Astrocyte (in vitro differentiated cells and primary cell): Measurements from ENCODE around the gene CENPVL2. TPM values are rescaled to one million over a fixed set of nuclear protein-coding genes. Genes with fewer than 3 reads are reported as not detected.
"Not testable (repeated sequence)": the region's sequence is repeated elsewhere in the genome, so short reads cannot be mapped to it uniquely, and the experiment has no call there.

ENCODE experiments used
- DNase-seq: peaks from one replicate; pipeline ENCODE4 v3.0.0-alpha.2; 2010; ENCODE audit warnings: low read depth
- FAIRE-seq: peaks from 2 replicates; lab custom pipeline; 2011; peaks lifted over from hg19 to GRCh38; lab: Jason Lieb, UNC
- H2AFZ ChIP-seq: 2 replicates; pipeline ENCODE4 v1.6.0; 2012; ENCODE audit warnings: low read depth, low read length, inconsistent platforms
- H3K27ac ChIP-seq: 2 replicates; pipeline ENCODE4 v1.5.1; 2011; ENCODE audit warnings: low read depth, low read length, inconsistent platforms
- H3K27me3 ChIP-seq: 2 replicates; pipeline ENCODE4 v1.6.0; 2011; ENCODE audit warnings: low read length, inconsistent platforms; ENCODE audit not compliant: insufficient read depth
- H3K36me3 ChIP-seq: 2 replicates; pipeline ENCODE4 v1.5.1; 2011; ENCODE audit warnings: low read length, inconsistent platforms; ENCODE audit not compliant: insufficient read depth
- H3K4me1 ChIP-seq: 2 replicates; pipeline ENCODE4 v1.5.1; 2011; ENCODE audit warnings: low read length, inconsistent platforms; ENCODE audit not compliant: insufficient read depth
- H3K4me2 ChIP-seq: 2 replicates; pipeline ENCODE4 v1.6.0; 2012; ENCODE audit warnings: low read length, inconsistent platforms
- H3K4me3 ChIP-seq: 2 replicates; pipeline ENCODE4 v1.5.1; 2011; ENCODE audit warnings: low read depth, mild to moderate bottlenecking, low read length, inconsistent platforms; ENCODE audit not compliant: insufficient read depth
- H3K79me2 ChIP-seq: 2 replicates; pipeline ENCODE4 v1.6.0; 2012; ENCODE audit warnings: mild to moderate bottlenecking, low read length, inconsistent platforms; ENCODE audit not compliant: insufficient read depth
- H3K9ac ChIP-seq: 2 replicates; pipeline ENCODE4 v1.6.0; 2012; ENCODE audit warnings: mild to moderate bottlenecking, low read length, inconsistent platforms
- H3K9me3 ChIP-seq: 2 replicates; pipeline ENCODE4 v1.5.1; 2012; ENCODE audit warnings: low read depth, mild to moderate bottlenecking, low read length, inconsistent platforms; ENCODE audit not compliant: insufficient read depth
- H4K20me1 ChIP-seq: 2 replicates; pipeline ENCODE4 v1.6.0; 2012; ENCODE audit warnings: low read length, inconsistent platforms; ENCODE audit not compliant: insufficient read depth
- H3K27ac Mint-ChIP-seq: one replicate; pipeline ENCODE4 v1.8.0; 2021; ENCODE audit warnings: mild to moderate bottlenecking, mixed read lengths; ENCODE audit not compliant: unreplicated experiment
- H3K27me3 Mint-ChIP-seq: one replicate; pipeline ENCODE4 v1.8.0; 2021; ENCODE audit warnings: low read depth, mixed read lengths; ENCODE audit not compliant: unreplicated experiment
- H3K36me3 Mint-ChIP-seq: one replicate; pipeline ENCODE4 v1.8.0; 2021; ENCODE audit warnings: low read depth, mixed read lengths; ENCODE audit not compliant: unreplicated experiment
- H3K4me1 Mint-ChIP-seq: one replicate; pipeline ENCODE4 v1.8.0; 2021; ENCODE audit warnings: low read depth, mixed read lengths; ENCODE audit not compliant: unreplicated experiment
- H3K4me3 Mint-ChIP-seq: one replicate; pipeline ENCODE4 v1.8.0; 2021; ENCODE audit warnings: mild to moderate bottlenecking, moderate library complexity, mixed read lengths; ENCODE audit not compliant: unreplicated experiment
- H3K9me3 Mint-ChIP-seq: one replicate; pipeline ENCODE4 v1.8.0; 2021; ENCODE audit warnings: mild to moderate bottlenecking, mixed read lengths; ENCODE audit not compliant: unreplicated experiment
- CTCF ChIP-seq: IDR thresholded peaks from 2 replicates; pipeline ENCODE4 v1.5.1; 2011; ENCODE audit warnings: low read depth, mild to moderate bottlenecking, inconsistent platforms, low read length, moderate library complexity; ENCODE audit not compliant: insufficient read depth
- EZH2 ChIP-seq: IDR thresholded peaks from 2 replicates; pipeline ENCODE4 v1.6.1; 2012; ENCODE audit warnings: mild to moderate bottlenecking, low read length, inconsistent platforms; ENCODE audit not compliant: insufficient read depth
- total RNA-seq: library from RNA; stranded (reverse); gene quantifications from 2 replicates; pipeline ENCODE4 v1.2.1, GENCODE V29; 2021

CENPVL2 gene
- total RNA-seq, 1 donor from 2014 or later: 0.25 TPM

- Histone ChIP-seq H3K4me3 (no peak overlapping the region), H4K20me1 (no peaks in the 10 kb centered on the region), H3K79me2 (no peaks in the 10 kb centered on the region), H3K9ac (no peak overlapping the region), H3K4me1 (no peaks in the 10 kb centered on the region), H2AFZ (no peak overlapping the region), H3K4me2 (no peak overlapping the region), H3K27me3 (peaks cover 2% of the 10 kb centered on the region), H3K9me3 (no peaks in the 10 kb centered on the region), H3K27ac (no peak overlapping the region), H3K36me3 (no peaks in the 10 kb centered on the region)
- Mint-ChIP-seq H3K4me3 (no peak overlapping the region), H3K4me1 (no peaks in the 10 kb centered on the region), H3K27ac (no peak overlapping the region), H3K36me3 (no peaks in the 10 kb centered on the region), H3K27me3 (peaks cover 7% of the 10 kb centered on the region), H3K9me3 (no peaks in the 10 kb centered on the region)
- DNase-seq: no peak
- no peak for FAIRE-seq
- TF ChIP-seq CTCF: no peak
- no peak for TF ChIP-seq EZH2
Observed at GRCh38 chrX:51697397-51697796, 14.8 kb upstream of the CENPVL2 start.

GRCh38 chrX:51694254-51694653, 11.6 kb upstream of the CENPVL2 start:
- no peaks in the 10 kb centered on the region for H3K4me1 Mint-ChIP-seq
- no peak for FAIRE-seq
- TF ChIP-seq EZH2 (no peak), CTCF (no peak)
- H3K27ac ChIP-seq: no peak overlapping the region
- H3K27ac Mint-ChIP-seq: no peak overlapping the region
- no peaks in the 10 kb centered on the region for H3K9me3 Mint-ChIP-seq
- no peak overlapping the region for H3K9ac ChIP-seq
- DNase-seq: no peak
- no peaks in the 10 kb centered on the region for H3K9me3 ChIP-seq
- no peaks in the 10 kb centered on the region for H3K36me3 ChIP-seq
- H3K79me2 ChIP-seq: no peaks in the 10 kb centered on the region
- H2AFZ ChIP-seq: no peak overlapping the region
- no peak overlapping the region for H3K4me2 ChIP-seq
- H3K4me3 ChIP-seq: no peak overlapping the region
- no peaks in the 10 kb centered on the region for H3K36me3 Mint-ChIP-seq
- H3K27me3 ChIP-seq: peaks cover 2% of the 10 kb centered on the region
- no peaks in the 10 kb centered on the region for H4K20me1 ChIP-seq
- H3K4me1 ChIP-seq: no peaks in the 10 kb centered on the region
- H3K4me3 Mint-ChIP-seq: no peak overlapping the region
- H3K27me3 Mint-ChIP-seq: peaks cover 7% of the 10 kb centered on the region

GRCh38 chrX:51681808-51682719, 567 bp downstream of the CENPVL2 start:
- H3K4me1 Mint-ChIP-seq, DNase-seq, H3K27me3 ChIP-seq, H2AFZ ChIP-seq, H3K4me3 ChIP-seq, H3K79me2 ChIP-seq, H3K9ac ChIP-seq, H3K27ac ChIP-seq, H3K36me3 Mint-ChIP-seq, H3K4me2 ChIP-seq, H3K27ac Mint-ChIP-seq, H3K27me3 Mint-ChIP-seq, H3K36me3 ChIP-seq, H3K9me3 ChIP-seq, H3K4me1 ChIP-seq, H3K9me3 Mint-ChIP-seq, H4K20me1 ChIP-seq, FAIRE-seq, H3K4me3 Mint-ChIP-seq: not testable (repeated sequence)

- not testable (repeated sequence) for H3K36me3 ChIP-seq, H3K4me2 ChIP-seq, H3K4me3 Mint-ChIP-seq, H3K27me3 Mint-ChIP-seq, H3K9me3 Mint-ChIP-seq, H3K4me1 ChIP-seq, H3K4me1 Mint-ChIP-seq, H3K27ac ChIP-seq, H3K9me3 ChIP-seq, H4K20me1 ChIP-seq, H3K9ac ChIP-seq, H3K4me3 ChIP-seq, H3K27me3 ChIP-seq, H2AFZ ChIP-seq, H3K79me2 ChIP-seq, H3K36me3 Mint-ChIP-seq, H3K27ac Mint-ChIP-seq, DNase-seq
- FAIRE-seq: peak; percentile 80
Observed at GRCh38 chrX:51679689-51680433, 2.8 kb downstream of the CENPVL2 start.
